ENCODE data around the gene MED12L. TPM values are rescaled to one million over a fixed set of nuclear protein-coding genes. Genes with fewer than 3 reads are reported as not detected.

The MED12L gene
- total RNA-seq, 1 donor from 2014 or later = not detected

DNA sequence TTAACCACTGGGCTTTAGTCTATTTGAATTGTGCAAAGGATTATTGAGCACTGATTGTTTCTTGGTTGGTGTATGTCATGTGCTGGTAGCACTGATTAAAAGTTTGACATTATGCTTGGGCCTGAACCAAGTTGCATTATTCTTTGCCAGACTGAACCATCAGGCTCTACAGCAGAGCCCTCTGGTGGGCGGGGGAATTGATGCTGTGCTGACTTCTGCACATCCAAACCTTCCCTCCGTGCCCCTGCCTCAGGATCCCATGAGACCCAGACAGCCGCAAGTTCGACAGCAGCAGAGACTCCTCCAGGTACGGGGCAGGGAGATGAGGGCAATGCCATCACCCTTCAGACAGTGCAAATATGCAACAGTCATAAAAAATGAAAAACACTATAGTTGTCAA lies 327.5 kb downstream of the MED12L start:
- no peak for DNase-seq (ENCODE audit: low read depth in 2 of 2)

DNA sequence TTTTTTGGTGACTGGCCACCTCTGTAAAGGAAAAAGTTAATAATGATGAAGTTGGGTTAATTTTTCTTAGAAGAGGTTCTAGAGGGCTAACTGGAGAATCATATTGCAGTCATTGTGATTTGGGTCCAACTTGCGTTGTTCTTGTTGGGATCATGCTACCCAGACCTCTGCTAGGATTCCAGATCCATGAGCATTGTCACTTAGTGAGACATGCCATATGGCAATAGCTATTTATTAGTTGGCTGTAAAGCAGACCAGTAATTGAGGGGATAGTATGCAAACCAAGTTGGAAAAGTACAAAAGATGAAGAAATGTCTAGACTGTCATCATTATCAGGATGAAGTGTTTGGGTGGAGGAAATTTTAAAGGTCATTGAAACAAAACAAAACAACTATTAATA lies 329.8 kb downstream of the MED12L start:
- no peak for DNase-seq (ENCODE audit: low read depth in 2 of 2)

DNA sequence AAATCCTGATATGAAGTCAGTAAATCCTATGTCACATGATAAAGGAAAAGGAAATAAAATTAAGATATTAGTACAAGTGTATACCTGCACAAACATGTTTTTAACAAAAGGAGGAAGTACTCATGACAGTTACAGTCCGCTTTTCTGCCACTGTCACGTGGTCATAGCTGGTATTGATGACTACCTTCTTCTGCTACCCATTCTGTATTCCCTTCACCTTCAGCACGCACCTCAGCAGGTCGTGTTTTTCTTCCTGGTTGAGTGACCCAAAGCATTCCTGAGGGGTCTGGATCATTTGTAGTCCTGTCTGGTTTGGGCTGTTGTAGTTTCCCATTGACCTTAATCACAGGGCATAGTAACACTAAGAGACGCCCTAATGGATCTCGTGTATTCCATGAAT lies 334.3 kb downstream of the MED12L start:
- no peak for DNase-seq (ENCODE audit: low read depth in 2 of 2)

DNA sequence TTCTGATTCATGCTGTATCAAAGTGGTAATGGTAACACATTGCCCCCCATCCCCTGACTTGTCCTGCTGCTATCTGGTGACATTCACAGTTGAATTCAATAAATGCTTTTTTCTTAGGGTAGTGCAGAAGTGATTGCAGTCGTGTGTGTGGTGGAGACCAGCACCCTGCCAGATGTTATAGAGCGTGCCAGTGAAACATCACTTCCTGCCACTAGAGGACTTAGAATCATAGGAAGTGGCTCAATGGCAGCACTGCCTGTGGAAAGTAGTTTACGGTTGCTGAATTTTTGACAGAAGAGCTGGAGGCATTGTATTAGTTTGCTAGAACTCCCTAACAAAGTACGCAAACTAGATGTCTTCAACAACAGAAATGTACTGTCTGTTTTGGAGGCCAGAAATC lies 336.5 kb downstream of the MED12L start:
- peak in 1 of 2 donors; percentile 3 for DNase-seq (ENCODE audit: low read depth in 2 of 2)

DNA sequence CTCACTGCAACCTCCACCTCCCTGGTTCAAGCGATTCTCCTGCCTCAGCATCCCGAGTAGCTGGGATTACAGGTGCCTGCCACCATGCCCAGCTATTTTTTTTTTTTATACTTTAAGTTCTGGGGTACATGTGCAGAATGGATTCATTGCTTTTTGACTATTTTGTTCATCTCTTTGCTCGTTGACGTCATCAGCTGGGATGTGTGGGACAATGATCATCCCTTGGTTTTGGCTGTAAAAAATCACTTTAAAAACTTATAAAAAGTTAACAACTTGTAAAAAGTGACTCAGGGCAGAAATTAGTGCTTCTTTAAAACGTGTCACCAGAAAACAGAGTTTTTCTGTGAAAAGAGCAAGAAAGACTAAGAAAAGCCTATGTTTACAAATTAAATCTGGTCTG lies 337.6 kb downstream of the MED12L start:
- no peak for DNase-seq (ENCODE audit: low read depth in 2 of 2)

DNA sequence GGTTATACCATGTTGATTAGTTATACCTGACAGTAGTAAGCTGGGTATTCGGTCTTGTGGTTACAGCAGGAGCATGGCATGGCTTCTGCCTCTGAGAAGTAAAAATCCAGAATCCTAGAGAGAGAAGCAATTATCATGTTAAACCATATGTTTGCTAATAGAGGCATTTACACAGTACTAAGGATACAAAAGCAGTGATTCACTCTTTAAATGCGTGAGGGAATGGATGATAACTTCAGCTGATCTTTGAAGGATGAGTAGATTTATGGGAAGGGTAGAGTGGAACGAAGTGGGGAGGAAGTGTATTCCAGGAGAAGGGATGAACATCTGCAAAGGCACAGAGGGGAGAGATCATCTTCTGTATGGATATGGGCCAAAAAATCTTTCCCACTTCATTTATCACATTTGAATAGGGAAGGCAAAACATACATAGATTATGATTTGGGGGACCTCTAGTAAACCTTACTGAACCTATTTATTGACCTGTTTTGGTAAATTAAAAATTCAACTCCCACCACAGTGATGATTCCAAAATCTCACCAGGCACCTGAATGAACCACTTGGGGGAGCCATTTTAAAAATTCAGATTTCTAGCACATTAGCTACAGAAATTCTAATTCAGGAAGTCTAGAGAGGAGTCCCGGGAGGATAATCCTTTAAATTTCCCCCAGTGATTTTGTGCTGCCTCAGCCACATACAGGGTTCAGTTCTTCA lies 340.3 kb downstream of the MED12L start:
- DNase-seq (ENCODE audit: low read depth in 2 of 2) = no peak

DNA sequence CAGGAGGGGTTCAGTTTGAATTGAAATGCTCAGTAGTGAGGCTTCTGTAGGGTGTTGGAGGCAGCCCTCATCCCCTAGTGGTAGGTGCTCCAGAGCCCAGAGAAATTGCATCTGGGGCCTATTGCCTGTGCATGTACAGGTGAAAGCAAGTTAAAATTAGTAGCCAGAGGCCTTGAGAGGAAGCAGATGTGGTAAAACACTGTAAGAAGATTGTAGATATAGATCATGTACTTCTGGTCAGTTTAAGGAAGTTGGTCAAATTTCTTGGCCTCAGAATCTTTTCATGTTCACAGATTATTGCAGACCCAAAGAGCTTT lies 340.8 kb downstream of the MED12L start:
- DNase-seq (ENCODE audit: low read depth in 2 of 2) = no peak

DNA sequence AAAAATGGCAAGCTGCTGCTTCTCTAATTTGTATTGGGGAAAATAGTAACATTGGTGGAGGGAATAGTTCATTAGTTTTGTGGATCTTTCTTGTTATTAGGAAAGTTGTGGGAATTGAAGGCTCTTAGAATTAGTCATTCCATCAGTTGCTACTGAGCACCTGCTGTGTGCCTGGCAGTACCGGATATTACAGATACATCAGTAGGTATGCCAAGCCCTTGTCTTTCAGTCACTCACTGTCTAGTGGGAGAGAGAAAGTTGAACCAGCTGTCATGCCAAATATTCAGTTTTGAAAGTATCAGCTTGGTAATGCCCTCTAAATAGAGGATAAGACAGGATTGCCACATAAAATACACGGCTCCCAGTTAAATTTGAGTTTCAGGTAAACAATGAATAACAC lies 342.9 kb downstream of the MED12L start:
- no peak for DNase-seq (ENCODE audit: low read depth in 2 of 2)

DNA sequence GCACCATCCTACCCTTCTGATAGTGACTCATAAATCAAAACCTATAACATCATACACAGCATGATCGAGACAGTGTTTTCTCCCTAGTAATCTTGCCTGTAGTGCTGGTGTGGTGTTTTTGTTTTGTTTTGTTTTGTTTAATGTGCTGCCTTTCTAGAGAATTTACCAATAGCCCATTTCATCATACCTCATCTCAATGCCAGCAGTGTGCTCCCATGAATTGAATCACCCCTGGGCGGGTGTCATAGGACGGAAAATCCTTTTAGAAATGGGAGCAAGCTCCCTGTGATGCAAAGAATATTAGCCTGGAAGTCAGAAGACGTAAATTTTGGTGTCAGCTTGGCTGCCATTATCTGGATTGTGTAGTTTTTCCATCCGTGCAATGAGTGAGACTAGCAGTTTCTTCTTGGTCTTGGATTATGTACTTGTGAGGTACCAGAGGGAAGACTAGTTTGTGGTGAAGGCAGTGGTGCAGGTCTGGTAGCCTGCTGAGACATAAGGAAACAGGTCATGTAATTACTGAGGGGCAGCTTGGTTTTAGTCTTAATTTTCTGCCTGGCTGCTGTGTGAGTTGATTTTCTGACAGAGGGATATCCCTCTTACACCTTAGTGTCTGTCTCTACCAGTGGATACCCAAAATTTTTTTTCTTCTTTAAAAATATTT lies 345.5 kb downstream of the MED12L start:
- DNase-seq (ENCODE audit: low read depth in 2 of 2) = no peak

DNA sequence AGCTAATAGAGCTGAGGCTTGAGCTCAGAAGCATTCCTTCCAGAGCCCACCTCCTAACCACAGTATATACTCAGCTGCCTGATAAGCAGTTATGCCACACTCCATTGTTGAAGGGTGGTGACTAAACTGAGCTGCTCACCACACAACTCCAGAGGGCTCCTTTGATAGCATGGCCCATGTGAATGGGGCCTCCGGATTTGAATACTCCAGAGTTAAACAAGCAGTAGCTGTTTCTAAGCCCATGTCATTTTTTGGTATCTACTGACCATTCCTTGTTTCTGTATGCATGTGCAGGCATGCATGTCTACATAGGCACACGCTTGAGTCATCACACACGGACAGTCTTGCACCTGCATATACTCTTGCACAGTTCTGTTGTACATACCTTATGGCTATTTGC lies 346.5 kb downstream of the MED12L start:
- no peak for DNase-seq (ENCODE audit: low read depth in 2 of 2)

DNA sequence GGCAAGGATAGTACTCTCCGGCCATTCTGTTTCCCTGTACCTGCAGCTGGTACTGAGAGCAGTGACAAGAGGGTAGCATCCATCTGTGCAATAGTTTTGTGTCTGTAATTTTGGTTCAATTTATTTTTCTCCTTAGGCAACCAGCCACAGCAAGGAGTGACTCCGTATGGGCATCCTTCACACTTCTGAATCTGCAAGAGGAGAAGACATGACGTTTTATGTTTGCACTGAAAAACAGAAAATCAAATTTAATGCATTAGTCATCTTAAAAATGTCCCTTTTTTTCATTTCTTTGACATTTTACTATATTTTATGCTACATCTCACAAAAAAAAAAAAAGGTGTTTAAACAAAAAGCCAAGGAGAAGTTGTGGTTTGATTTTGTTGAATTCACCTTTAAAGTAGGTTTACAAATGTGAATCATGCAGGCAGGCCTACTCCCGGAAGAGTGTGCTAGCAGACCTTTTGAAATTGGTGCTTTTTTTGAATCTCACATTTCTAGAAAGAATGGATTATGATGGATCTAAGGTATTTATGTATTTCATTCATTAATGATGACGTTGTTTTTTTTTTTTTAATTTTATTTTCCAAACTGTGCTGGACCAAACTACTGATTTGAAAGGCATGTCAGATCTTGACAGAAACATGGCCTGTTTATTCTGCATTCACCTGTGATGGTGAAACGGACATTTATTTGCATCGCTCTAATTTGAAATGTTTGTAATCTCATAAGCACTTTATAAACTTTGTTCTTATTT lies 347.3 kb downstream of the MED12L start:
- DNase-seq (ENCODE audit: low read depth in 2 of 2) = no peak

DNA sequence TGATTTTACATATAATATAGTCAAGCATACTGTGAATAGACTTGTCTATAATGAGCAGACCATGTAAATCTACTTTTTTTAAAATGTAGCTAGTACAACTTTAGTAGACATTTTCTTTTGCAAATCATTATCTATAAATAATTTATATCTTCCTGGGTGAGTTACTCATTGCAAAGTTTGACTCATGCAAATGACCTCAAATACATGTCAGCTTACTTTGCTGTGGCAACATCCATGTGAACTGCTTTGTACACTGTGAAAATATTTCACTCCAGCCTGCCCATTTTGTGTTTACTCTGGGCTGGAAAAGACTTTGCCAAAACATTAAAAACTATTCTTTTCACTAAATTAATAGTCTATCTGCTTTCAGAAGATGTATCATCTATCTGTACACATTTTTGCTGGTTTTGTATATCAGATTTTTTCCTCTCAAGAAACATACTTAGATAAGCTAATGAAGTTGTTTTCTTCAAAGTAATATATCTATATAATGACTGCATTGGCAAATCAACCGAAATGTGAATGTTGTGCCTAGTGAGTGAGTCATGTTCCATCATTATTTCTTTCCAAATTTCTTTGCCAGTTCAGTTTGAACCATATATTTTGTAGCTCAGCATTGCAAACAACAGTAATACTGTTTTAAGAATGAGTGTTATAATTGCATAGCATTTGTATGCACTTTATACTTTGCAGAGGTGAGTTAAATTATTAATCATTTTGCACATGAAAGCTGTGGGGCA lies 348.9 kb downstream of the MED12L start:
- DNase-seq (ENCODE audit: low read depth in 2 of 2) = peak in 1 of 2 donors; percentile 63

DNA sequence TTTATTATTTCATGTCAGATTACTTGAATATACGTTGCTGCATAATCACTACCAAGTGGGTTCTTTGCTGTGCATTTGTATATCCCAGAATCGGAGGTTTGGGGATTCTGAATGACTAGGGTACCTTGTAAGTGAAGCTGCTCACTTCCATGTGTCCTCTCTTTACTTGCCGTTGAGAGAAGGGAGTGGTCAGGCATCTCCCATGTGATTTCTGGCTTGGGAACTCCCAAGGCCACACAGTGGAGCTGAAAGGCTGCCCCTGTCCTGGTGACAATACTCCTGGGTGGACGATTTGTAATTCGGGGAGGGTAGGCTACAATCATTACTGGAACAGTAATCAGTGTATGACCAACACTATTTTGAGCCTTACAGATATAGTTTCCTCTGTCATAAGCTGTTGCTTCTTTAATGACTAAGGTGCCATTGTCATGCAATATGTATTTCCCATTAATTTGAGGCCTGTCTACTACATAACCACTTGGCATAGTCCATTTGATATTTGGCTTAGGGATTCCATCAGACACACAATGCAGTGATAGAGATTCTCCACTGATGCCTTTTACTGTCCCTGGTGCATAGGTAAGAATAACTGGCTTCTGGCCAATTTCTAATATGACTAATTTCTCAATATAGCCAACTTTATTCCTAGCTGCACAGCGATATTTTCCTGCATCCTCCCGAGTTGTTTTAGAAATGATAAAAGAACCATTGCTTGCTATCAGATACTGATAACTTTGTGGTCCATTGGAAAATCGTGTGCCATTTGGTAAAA lies 351.4 kb downstream of the MED12L start:
- no peak for DNase-seq (ENCODE audit: low read depth in 2 of 2)

DNA sequence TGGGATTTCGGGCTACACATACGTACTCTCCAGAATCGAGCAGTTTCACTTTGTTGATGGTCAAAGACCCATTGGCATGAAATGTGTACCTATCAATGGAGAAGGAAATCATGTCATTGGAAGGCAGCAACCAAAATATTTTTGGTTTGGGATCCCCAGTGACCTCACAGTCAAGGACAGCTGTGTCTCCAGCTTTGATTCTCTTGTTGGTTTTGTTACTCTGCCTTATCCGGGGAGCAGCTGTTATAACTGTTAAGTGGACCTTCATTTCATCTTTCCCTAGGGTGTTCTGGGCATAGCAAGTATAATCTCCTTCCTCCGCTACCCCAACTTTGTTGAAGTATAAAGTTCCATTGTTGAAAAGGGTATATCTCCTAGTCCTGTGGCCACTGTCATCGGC lies 352.4 kb downstream of the MED12L start:
- no peak for DNase-seq (ENCODE audit: low read depth in 2 of 2)

DNA sequence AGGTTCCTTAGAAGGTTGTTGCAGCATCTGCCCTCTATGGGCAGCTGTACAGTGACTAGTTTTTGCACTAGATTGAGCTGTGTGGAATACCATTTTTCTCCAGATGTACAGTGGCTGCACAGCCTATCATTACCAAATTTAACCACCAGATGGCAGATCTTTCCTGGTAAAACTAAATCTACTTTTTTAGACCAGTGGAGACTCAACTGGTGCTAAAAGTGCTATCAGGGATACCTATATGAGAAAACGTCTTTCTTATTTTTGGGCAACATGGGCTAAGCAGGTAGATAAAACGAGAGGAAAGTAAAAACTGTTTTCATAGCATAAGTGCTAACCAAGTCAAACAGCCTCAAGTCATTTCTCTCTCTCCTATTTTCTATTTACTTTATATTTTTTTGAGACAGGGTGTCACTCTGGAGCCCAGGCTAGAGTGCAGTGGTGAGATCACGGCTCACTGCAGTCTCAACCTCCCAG lies 354.2 kb downstream of the MED12L start:
- DNase-seq (ENCODE audit: low read depth in 2 of 2) = peak; percentile 70 to 71

DNA sequence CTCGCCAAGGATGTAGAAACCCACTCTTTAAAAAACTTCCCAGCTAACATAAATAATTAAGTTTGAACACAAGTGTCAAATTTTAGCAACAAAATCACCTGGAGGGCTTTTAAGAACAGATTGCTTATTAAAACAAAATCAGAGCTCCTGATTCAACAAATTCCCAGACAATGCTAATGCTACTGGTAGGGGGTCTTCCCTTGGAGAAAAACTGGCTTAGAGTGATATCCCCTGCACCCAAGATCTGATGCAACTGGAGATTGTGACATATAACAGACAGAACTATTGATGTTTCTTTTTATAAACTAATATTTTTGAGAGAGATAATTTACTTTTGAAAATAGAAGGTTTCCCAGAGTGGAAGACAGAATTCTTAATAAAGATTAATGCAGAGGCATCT lies 355.5 kb downstream of the MED12L start:
- no peak for DNase-seq (ENCODE audit: low read depth in 2 of 2)

DNA sequence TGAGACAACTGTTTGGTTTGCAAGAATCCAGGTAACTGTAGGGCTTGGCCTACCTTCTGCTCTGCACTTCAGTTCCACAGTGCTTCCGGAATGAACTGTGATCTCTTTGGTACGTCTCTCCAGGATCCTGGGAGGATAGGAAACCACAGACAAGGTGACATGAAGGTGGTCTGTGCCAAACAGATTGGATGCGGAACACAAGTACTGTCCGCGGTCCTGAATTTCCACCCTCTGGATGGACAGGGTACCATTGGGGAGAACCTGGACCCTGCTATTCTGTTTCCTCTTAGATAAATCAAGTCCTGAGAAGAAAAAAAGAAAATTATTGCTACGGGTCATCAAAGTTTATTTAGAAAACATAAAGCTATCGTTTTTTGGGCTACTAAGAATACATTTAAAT lies 358.1 kb downstream of the MED12L start:
- peak; percentile 12 to 22 for DNase-seq (ENCODE audit: low read depth in 2 of 2)

DNA sequence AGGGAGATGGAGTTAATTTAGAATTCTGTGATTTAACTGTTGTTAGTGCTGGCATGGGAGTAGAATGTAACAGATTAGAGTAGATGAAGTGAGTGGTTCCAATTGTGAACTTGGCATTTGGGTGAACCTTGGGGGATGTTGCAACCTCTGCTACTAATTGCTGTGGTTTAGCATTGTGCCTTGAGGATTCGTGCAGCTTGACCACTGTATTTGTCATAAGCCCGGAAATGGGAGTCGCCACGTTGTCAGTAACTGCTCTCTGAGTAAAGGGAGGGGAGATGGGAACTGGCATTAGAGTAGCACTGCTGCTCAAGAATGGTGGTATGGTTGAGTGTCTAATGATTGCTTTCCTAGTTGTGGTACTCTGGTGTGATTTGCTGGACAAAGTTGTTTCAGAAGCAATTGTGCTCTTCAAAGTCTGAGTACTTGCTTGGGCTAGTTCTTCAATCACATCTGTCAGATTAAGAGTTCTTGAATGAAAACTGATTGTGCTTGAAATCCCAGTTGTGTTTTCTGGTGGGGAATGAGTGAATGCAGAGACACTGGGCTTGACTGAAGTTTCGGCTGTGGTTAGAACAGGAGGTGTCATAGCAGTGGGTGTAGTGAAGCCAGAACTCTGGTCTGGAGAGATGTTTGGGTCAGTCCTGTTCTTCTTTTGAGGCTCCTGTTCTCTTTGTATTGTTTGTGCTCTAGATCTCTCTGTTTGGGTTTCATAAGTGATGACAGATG lies 360.0 kb downstream of the MED12L start:
- peak in 1 of 2 donors; percentile 6 for DNase-seq (ENCODE audit: low read depth in 2 of 2)

DNA sequence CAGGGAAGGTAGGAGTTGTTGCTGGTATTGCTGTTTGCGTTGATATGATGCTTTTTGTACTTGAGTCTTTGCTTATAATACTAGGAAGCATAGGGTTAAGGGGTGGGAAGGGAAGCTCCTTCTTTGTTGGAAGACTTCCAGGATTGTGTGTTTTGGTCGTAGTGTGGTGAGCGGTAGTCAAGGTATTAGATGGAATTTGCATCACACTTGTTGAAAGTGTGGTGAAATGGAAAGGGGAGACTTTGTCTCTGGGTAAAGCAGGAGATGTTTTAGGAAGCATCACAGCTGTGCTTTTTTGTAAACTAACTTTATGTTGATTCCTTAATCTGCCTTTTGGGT lies 360.5 kb downstream of the MED12L start:
- no peak for DNase-seq (ENCODE audit: low read depth in 2 of 2)

DNA sequence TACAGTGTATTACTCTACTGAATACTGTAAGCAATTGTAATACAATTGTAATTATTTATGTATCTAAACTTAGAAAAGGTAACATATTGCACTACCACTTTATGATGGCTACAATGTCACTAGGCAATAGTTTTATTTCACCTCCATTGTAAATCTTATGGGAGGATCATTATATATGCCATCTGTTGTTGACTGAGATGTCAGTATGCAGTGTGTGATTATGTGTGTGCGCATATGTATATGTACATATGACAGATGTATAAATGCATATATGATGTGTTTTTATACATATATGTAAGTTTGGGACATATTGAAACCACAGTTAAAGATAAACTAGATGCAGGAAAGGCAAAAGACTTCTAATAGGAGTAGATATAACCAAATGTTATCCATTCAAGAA lies 366.9 kb downstream of the MED12L start:
- no peak for DNase-seq (ENCODE audit: low read depth in 2 of 2)

DNA sequence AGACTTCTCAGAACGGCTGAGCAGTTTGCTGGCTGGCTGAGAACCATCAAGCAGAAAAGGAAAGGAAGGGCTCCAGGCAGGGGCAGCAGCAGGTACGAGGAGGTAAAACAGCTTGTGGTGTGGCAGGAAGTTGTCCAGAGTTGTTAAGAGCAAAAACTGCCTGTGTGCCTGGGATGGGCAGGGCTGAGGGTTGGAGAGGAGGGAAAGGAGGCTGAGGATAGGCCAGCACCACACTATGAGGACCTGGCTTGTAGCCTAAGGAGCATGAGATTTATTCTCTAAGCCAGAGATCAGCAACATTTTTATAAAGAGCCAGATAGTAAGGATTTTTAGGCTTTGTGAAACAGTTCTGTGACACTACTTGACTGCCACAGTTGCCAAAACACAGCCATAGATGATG lies 367.4 kb downstream of the MED12L start:
- DNase-seq (ENCODE audit: low read depth in 2 of 2) = no peak

Measured in lung microvascular endothelial cell (primary cell).